Neuron (in vitro differentiated cells): Measurements from ENCODE around the gene CLIC6.
"Not testable (repeated sequence)": the region's sequence is repeated elsewhere in the genome, so short reads cannot be mapped to it uniquely, and the experiment has no call there.

Experiments
- H2AFZ ChIP-seq: one replicate; pipeline ENCODE4 v1.6.1; 2013; ENCODE audit warnings: low read depth, mild to moderate bottlenecking, inconsistent platforms, low read length, moderate library complexity
- H3K27me3 ChIP-seq: one replicate; pipeline ENCODE4 v1.6.1; 2013; ENCODE audit warnings: low read length; ENCODE audit not compliant: insufficient read depth
- H3K36me3 ChIP-seq: one replicate; pipeline ENCODE4 v1.6.1; 2013; ENCODE audit warnings: low read length; ENCODE audit not compliant: insufficient read depth
- H3K4me1 ChIP-seq: one replicate; pipeline ENCODE4 v1.6.1; 2013; ENCODE audit warnings: low read length; ENCODE audit not compliant: insufficient read depth
- H3K4me3 ChIP-seq: 2 replicates; pipeline ENCODE4 v1.5.1; 2013; ENCODE audit warnings: mild to moderate bottlenecking, low read length, moderate library complexity
- H3K9me3 ChIP-seq: one replicate; pipeline ENCODE4 v1.6.1; 2013; ENCODE audit warnings: low read length

The CLIC6 gene

GRCh38 chr21:34640858-34641257 lies 27.9 kb upstream of the CLIC6 start:
- Histone ChIP-seq H3K4me1 (no peaks in the 10 kb centered on the region), H3K4me3 (no peak overlapping the region), H3K27me3 (no peaks in the 10 kb centered on the region), H2AFZ (no peak overlapping the region), H3K9me3 (no peaks in the 10 kb centered on the region), H3K36me3 (no peaks in the 10 kb centered on the region)

GRCh38 chr21:34642211-34643075 lies 26.4 kb upstream of the CLIC6 start:
- Histone ChIP-seq H3K4me1 (no peaks in the 10 kb centered on the region), H3K36me3 (no peaks in the 10 kb centered on the region), H3K27me3 (no peaks in the 10 kb centered on the region), H3K9me3 (no peaks in the 10 kb centered on the region), H3K4me3 (no peak overlapping the region), H2AFZ (no peak overlapping the region)

- no peak overlapping the region for H2AFZ ChIP-seq
- H3K4me3 ChIP-seq: no peak overlapping the region
- no peaks in the 10 kb centered on the region for H3K4me1 ChIP-seq
- H3K27me3 ChIP-seq: no peaks in the 10 kb centered on the region
- H3K36me3 ChIP-seq: no peaks in the 10 kb centered on the region
- H3K9me3 ChIP-seq: no peaks in the 10 kb centered on the region
These were observed 24.0 kb upstream of the CLIC6 start for GRCh38 chr21:34644825-34645224.

GRCh38 chr21:34647555-34647954 lies 21.2 kb upstream of the CLIC6 start:
- Histone ChIP-seq H2AFZ (no peak overlapping the region), H3K4me1 (no peaks in the 10 kb centered on the region), H3K27me3 (no peaks in the 10 kb centered on the region), H3K36me3 (no peaks in the 10 kb centered on the region), H3K9me3 (no peaks in the 10 kb centered on the region), H3K4me3 (no peak overlapping the region)

GRCh38 chr21:34648739-34649297 lies 20.0 kb upstream of the CLIC6 start:
- H3K36me3 ChIP-seq: no peaks in the 10 kb centered on the region
- no peaks in the 10 kb centered on the region for H3K4me1 ChIP-seq
- no peak overlapping the region for H2AFZ ChIP-seq
- H3K27me3 ChIP-seq: no peaks in the 10 kb centered on the region
- no peaks in the 10 kb centered on the region for H3K9me3 ChIP-seq
- no peak overlapping the region for H3K4me3 ChIP-seq

GRCh38 chr21:34649400-34649799 lies 19.4 kb upstream of the CLIC6 start:
- Histone ChIP-seq H3K27me3 (no peaks in the 10 kb centered on the region), H3K4me3 (no peak overlapping the region), H3K9me3 (no peaks in the 10 kb centered on the region), H3K36me3 (no peaks in the 10 kb centered on the region), H2AFZ (no peak overlapping the region), H3K4me1 (no peaks in the 10 kb centered on the region)

GRCh38 chr21:34650861-34651431 lies 17.8 kb upstream of the CLIC6 start:
- Histone ChIP-seq H3K36me3 (no peaks in the 10 kb centered on the region), H3K4me3 (no peak overlapping the region), H3K27me3 (no peaks in the 10 kb centered on the region), H3K9me3 (no peaks in the 10 kb centered on the region), H2AFZ (no peak overlapping the region), H3K4me1 (no peaks in the 10 kb centered on the region)

GRCh38 chr21:34651642-34652041 lies 17.2 kb upstream of the CLIC6 start:
- H3K36me3 ChIP-seq: no peaks in the 10 kb centered on the region
- no peaks in the 10 kb centered on the region for H3K9me3 ChIP-seq
- no peaks in the 10 kb centered on the region for H3K27me3 ChIP-seq
- no peaks in the 10 kb centered on the region for H3K4me1 ChIP-seq
- H2AFZ ChIP-seq: no peak overlapping the region
- no peak overlapping the region for H3K4me3 ChIP-seq

GRCh38 chr21:34653522-34653921 lies 15.3 kb upstream of the CLIC6 start:
- no peak overlapping the region for H2AFZ ChIP-seq
- H3K36me3 ChIP-seq: no peaks in the 10 kb centered on the region
- H3K4me1 ChIP-seq: no peaks in the 10 kb centered on the region
- H3K9me3 ChIP-seq: no peaks in the 10 kb centered on the region
- H3K27me3 ChIP-seq: no peaks in the 10 kb centered on the region
- no peak overlapping the region for H3K4me3 ChIP-seq

GRCh38 chr21:34661848-34662247 lies 6.9 kb upstream of the CLIC6 start:
- H3K4me3 ChIP-seq: no peak overlapping the region
- no peak overlapping the region for H2AFZ ChIP-seq
- peaks cover 4% of the 10 kb centered on the region for H3K27me3 ChIP-seq
- no peaks in the 10 kb centered on the region for H3K4me1 ChIP-seq
- peaks cover 3% of the 10 kb centered on the region for H3K9me3 ChIP-seq
- H3K36me3 ChIP-seq: no peaks in the 10 kb centered on the region

- H2AFZ ChIP-seq: no peak overlapping the region
- H3K9me3 ChIP-seq: no peaks in the 10 kb centered on the region
- peaks cover 57% of the 10 kb centered on the region for H3K27me3 ChIP-seq
- H3K4me3 ChIP-seq: no peak overlapping the region
- no peaks in the 10 kb centered on the region for H3K36me3 ChIP-seq
- H3K4me1 ChIP-seq: no peaks in the 10 kb centered on the region
These were observed 1.0 kb upstream of the CLIC6 start for GRCh38 chr21:34667761-34668160.

- Histone ChIP-seq H3K4me3 (no peak overlapping the region), H3K36me3 (no peaks in the 10 kb centered on the region), H3K4me1 (no peaks in the 10 kb centered on the region), H3K27me3 (peaks cover 59% of the 10 kb centered on the region), H2AFZ (no peak overlapping the region), H3K9me3 (no peaks in the 10 kb centered on the region)
These were observed 520 bp downstream of the CLIC6 start for GRCh38 chr21:34669149-34669879.

GRCh38 chr21:34669880-34670219 lies 1.1 kb downstream of the CLIC6 start:
- H2AFZ ChIP-seq, H3K4me1 ChIP-seq, H3K4me3 ChIP-seq, H3K9me3 ChIP-seq, H3K36me3 ChIP-seq: not testable (repeated sequence)
- peaks cover 61% of the 10 kb centered on the region for H3K27me3 ChIP-seq
